PC-3 (cell line): Measurements from ENCODE around the gene EIF1. TPM values are rescaled to one million over a fixed set of nuclear protein-coding genes. Genes with fewer than 3 reads are reported as not detected.

Source experiments
- total RNA-seq: library from RNA; depleted of rRNA; stranded (reverse); fragments of >200 nt; gene quantifications from 2 replicates; pipeline ENCODE4 v1.2.3, GENCODE V29; 2014; rRNA removed

Gene EIF1
- total RNA-seq, 1 experiment from 2014 or later: 88.7 TPM

Other genes starting within 250 kb of the EIF1 start
- gene KRT38, start 247.9 kb upstream of the EIF1 start, total RNA-seq: not detected in 2 replicates
- 1.5 TPM in 2 replicates for gene KRT32, start 221.5 kb upstream of the EIF1 start, total RNA-seq
- gene KRT35, start 207.7 kb upstream of the EIF1 start, total RNA-seq: not detected in 2 replicates
- gene KRT36, start 199.0 kb upstream of the EIF1 start, total RNA-seq: not detected in 2 replicates
- 1.4 TPM in 2 replicates for gene KRT13, start 183.3 kb upstream of the EIF1 start, total RNA-seq
- 121 and 144 TPM in 2 replicates for gene KRT15, start 170.0 kb upstream of the EIF1 start, total RNA-seq
- 2,299 and 2,451 TPM in 2 replicates for gene KRT19, start 160.6 kb upstream of the EIF1 start, total RNA-seq
- 1.0 TPM in 1 of 2 replicates, not detected in the other for gene KRT9, start 116.8 kb upstream of the EIF1 start, total RNA-seq
- 0.15 TPM in 1 of 2 replicates, not detected in the other for gene KRT14, start 102.0 kb upstream of the EIF1 start, total RNA-seq
- gene KRT16, start 76.1 kb upstream of the EIF1 start, total RNA-seq: 42.6 and 53.1 TPM in 2 replicates
- 92.1 and 115 TPM in 2 replicates for gene KRT17, start 64.3 kb upstream of the EIF1 start, total RNA-seq
- gene GAST, start 23.4 kb downstream of the EIF1 start, total RNA-seq: not detected in 2 replicates
- gene HAP1, start 45.8 kb downstream of the EIF1 start, total RNA-seq: 1.2 and 1.4 TPM in 2 replicates
- gene JUP, start 97.8 kb downstream of the EIF1 start, total RNA-seq: 132 and 168 TPM in 2 replicates
- gene P3H4, start 123.1 kb downstream of the EIF1 start, total RNA-seq: 29.6 and 35.1 TPM in 2 replicates
- gene FKBP10, start 124.1 kb downstream of the EIF1 start, total RNA-seq: 63.4 and 69.8 TPM in 2 replicates
- 78.8 and 79.2 TPM in 2 replicates for gene NT5C3B, start 147.3 kb downstream of the EIF1 start, total RNA-seq
- not detected in 2 replicates for gene KLHL10, start 148.9 kb downstream of the EIF1 start, total RNA-seq
- 16.5 and 19.9 TPM in 2 replicates for gene KLHL11, start 176.5 kb downstream of the EIF1 start, total RNA-seq
- gene ACLY, start 230.1 kb downstream of the EIF1 start, total RNA-seq: 110 and 114 TPM in 2 replicates
- gene ODAD4, start 241.7 kb downstream of the EIF1 start, total RNA-seq: 0.15 and 0.98 TPM in 2 replicates